ENCODE data around the gene KIAA0319L. TPM values are rescaled to one million over a fixed set of nuclear protein-coding genes. Genes with fewer than 3 reads are reported as not detected.
A peak's percentile ranks its signal among the peaks of the same experiment; 100 is the strongest.

The KIAA0319L gene
- 10 to 100 TPM; 30.5 to 39.0 (median 31.8) TPM for total RNA-seq (2021; fragmentation: NEBNext Ultra II Directional; extraction: Animal tissue kit (Norgen Biotek cat#: 25700))
- long read RNA-seq, full-length matches to known transcripts: 7 of 30 reads
- long read RNA-seq, partial matches to known transcripts: 15 of 30 reads
- long read RNA-seq, other reads (novel, unspliced or antisense): 8 of 30 reads

GRCh38 chr1:35557118-35557610 lies at the start of gene KIAA0319L:
Gene KIAA0319L (minus strand): TSS chr1:35557403. CDS start chr1:35554491, 2,912 bp downstream.
- Mint-ChIP-seq H3K27ac (peak within 1 kb of the TSS; percentile 89), H3K4me3 (peak within 1 kb of the TSS; percentile 95), H3K36me3 (ENCODE audit: low read depth) (peaks cover 11% of the 10 kb centered on the region), H3K9me3 (no peaks in the 10 kb centered on the region), H3K27me3 (ENCODE audit: insufficient read depth) (peaks cover 6% of the 10 kb centered on the region), H3K4me1 (ENCODE audit: low read depth) (peaks cover 55% of the 10 kb centered on the region)
- peak; percentile 72 for DNase-seq
- no peak; the same call in 1 of the 2 replicates for TF ChIP-seq CTCF (IDR thresholded peaks at IDR 0.05)

GRCh38 chr1:35605867-35606182 lies 48.6 kb upstream of the KIAA0319L start:
- peak; percentile 73 for DNase-seq
- Mint-ChIP-seq H3K27ac (peak overlapping the region; percentile 84), H3K4me3 (peak overlapping the region; percentile 66), H3K36me3 (ENCODE audit: low read depth) (peaks cover 43% of the 10 kb centered on the region), H3K9me3 (peaks cover 3% of the 10 kb centered on the region; the same call in 1 of the 2 replicates), H3K27me3 (ENCODE audit: insufficient read depth) (no peaks in the 10 kb centered on the region; the same call in 1 of the 2 replicates), H3K4me1 (ENCODE audit: low read depth) (peaks cover 50% of the 10 kb centered on the region)
- TF ChIP-seq CTCF (IDR thresholded peaks at IDR 0.05): no peak

DNA sequence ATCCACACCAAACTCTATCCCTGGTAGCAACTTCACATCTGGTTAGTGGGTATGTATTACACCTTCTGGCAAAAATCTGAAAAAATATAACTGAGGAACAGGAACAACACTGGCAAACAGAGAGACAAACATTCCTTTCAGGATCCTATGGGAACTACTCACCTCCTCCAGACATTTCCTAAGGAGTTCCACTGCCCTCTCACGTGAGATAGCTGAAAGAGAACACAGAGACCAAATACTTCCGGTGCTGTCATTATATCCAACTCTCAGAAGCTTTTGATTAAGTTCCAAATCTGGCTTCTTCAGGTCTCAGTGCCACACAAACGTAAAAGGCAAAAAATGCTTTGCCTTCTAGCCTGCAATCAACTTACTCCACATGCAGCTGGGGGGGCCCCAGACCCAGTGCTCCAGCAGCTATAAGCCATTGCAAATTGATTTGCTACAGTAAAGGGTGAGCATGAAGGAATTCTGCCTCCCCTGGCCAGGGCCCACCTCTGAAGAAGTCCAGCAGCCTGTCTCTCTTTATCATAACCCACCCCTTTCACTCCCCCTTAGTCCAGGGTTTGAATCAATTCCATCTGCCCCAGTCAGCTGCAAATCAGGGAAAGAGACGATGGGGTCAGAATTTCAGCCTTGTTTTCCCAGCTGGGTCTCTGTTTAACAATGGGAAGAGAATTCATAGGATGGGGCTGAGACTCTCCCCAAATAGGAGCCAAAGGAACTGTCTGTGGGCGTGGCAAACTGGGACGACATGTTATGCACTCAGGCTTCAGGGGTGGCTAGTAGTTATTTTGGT lies 48.1 kb upstream of the KIAA0319L start:
- DNase-seq: peak; percentile 15
- peaks cover 3% of the 10 kb centered on the region; the same call in 1 of the 2 replicates for H3K9me3 Mint-ChIP-seq
- peaks cover 50% of the 10 kb centered on the region for H3K4me1 Mint-ChIP-seq (ENCODE audit: low read depth)
- peaks cover 43% of the 10 kb centered on the region for H3K36me3 Mint-ChIP-seq (ENCODE audit: low read depth)
- H3K4me3 Mint-ChIP-seq: peak overlapping the region; percentile 66
- no peaks in the 10 kb centered on the region; the same call in 1 of the 2 replicates for H3K27me3 Mint-ChIP-seq (ENCODE audit: insufficient read depth)
- H3K27ac Mint-ChIP-seq: peak overlapping the region; percentile 84
- no peak for TF ChIP-seq CTCF (IDR thresholded peaks at IDR 0.05)

- Mint-ChIP-seq H3K27me3 (ENCODE audit: insufficient read depth) (no peaks in the 10 kb centered on the region; the same call in 1 of the 2 replicates), H3K4me3 (no peak overlapping the region), H3K9me3 (peaks cover 3% of the 10 kb centered on the region; the same call in 1 of the 2 replicates), H3K27ac (peak overlapping the region; percentile 39), H3K36me3 (ENCODE audit: low read depth) (peaks cover 45% of the 10 kb centered on the region), H3K4me1 (ENCODE audit: low read depth) (peaks cover 50% of the 10 kb centered on the region)
- DNase-seq: no peak
- TF ChIP-seq CTCF (IDR thresholded peaks at IDR 0.05): no peak
Observed at GRCh38 chr1:35603941-35604340, 46.7 kb upstream of the KIAA0319L start.

GRCh38 chr1:35603468-35603867 lies 46.3 kb upstream of the KIAA0319L start:
- peak overlapping the region; percentile 39 for H3K27ac Mint-ChIP-seq
- H3K27me3 Mint-ChIP-seq (ENCODE audit: insufficient read depth): no peaks in the 10 kb centered on the region; the same call in 1 of the 2 replicates
- H3K36me3 Mint-ChIP-seq (ENCODE audit: low read depth): peaks cover 43% of the 10 kb centered on the region
- DNase-seq: no peak
- peaks cover 3% of the 10 kb centered on the region; the same call in 1 of the 2 replicates for H3K9me3 Mint-ChIP-seq
- no peak for TF ChIP-seq CTCF (IDR thresholded peaks at IDR 0.05)
- H3K4me1 Mint-ChIP-seq (ENCODE audit: low read depth): peaks cover 50% of the 10 kb centered on the region
- H3K4me3 Mint-ChIP-seq: no peak overlapping the region

Measured in HFFc6 (cell line).